Liver (tissue), 9 donors: ENCODE data around the gene HS6ST3. TPM values are rescaled to one million over a fixed set of nuclear protein-coding genes. Genes with fewer than 3 reads are reported as not detected.

Experiments used
- DNase-seq: peaks from one replicate; pipeline ENCODE4 v3.0.0-alpha.2; 2017; ENCODE audit warnings: low spot score
- H3K27ac ChIP-seq, 2 donors: one replicate each; pipeline ENCODE4 v1.7.0; 2013; ENCODE audit warnings: inconsistent platforms in 2 of 2, low read length in 2 of 2, control low read depth in 1 of 2, low read depth in 1 of 2, mild to moderate bottlenecking in 1 of 2
- H3K27me3 ChIP-seq, 4 donors: one replicate each; pipeline versions ENCODE4 v1.6.1 to v1.7.0; 2013; ENCODE audit warnings: low read length in 3 of 4, inconsistent platforms in 1 of 4, mild to moderate bottlenecking in 1 of 4, moderate library complexity in 1 of 4; ENCODE audit not compliant: control insufficient read depth in 4 of 4, insufficient read depth in 4 of 4
- H3K36me3 ChIP-seq, 4 donors: one replicate each; pipeline versions ENCODE4 v1.6.1 to v1.7.0; 2013; ENCODE audit warnings: low read length in 3 of 4, mild to moderate bottlenecking in 3 of 4, low read depth in 1 of 4, moderate library complexity in 1 of 4; ENCODE audit not compliant: control insufficient read depth in 4 of 4, insufficient read depth in 3 of 4
- H3K4me1 ChIP-seq, 4 donors: one replicate each; pipeline versions ENCODE4 v1.6.1 to v1.7.0; 2013; ENCODE audit warnings: low read length in 3 of 4, mild to moderate bottlenecking in 3 of 4, moderate library complexity in 1 of 4; ENCODE audit not compliant: control insufficient read depth in 4 of 4, insufficient read depth in 4 of 4
- H3K4me3 ChIP-seq, 3 donors: one replicate each; pipeline versions ENCODE4 v1.6.1 to v1.7.0; 2013; ENCODE audit warnings: low read length in 3 of 3, control low read depth in 1 of 3, low read depth in 1 of 3, mild to moderate bottlenecking in 1 of 3
- H3K9ac ChIP-seq, 2 donors: one replicate each; pipeline ENCODE4 v1.7.0; 2013; ENCODE audit warnings: low read length in 2 of 2, mild to moderate bottlenecking in 2 of 2, moderate library complexity in 2 of 2, control low read depth in 1 of 2, low read depth in 1 of 2
- H3K9me3 ChIP-seq, 4 donors: one replicate each; pipeline versions ENCODE4 v1.6.1 to v1.7.0; 2013; ENCODE audit warnings: low read length in 3 of 4; ENCODE audit not compliant: control insufficient read depth in 4 of 4
- EGR1 ChIP-seq, 2 donors: IDR thresholded peaks; 2 replicates each; pipeline ENCODE4 v1.6.1; 2016 to 2018; ENCODE audit warnings: antibody characterized with exemption in 2 of 2, low read depth in 2 of 2
- FOXA2 ChIP-seq: IDR thresholded peaks from 2 replicates; pipeline ENCODE4 v1.6.1; 2016; ENCODE audit warnings: antibody characterized with exemption
- GABPA ChIP-seq, 2 donors: IDR thresholded peaks in 1 of 2; conservative IDR thresholded peaks in 1 of 2; 2 replicates each; pipeline ENCODE4 v1.6.1; 2016; ENCODE audit warnings: antibody characterized with exemption in 2 of 2, mild to moderate bottlenecking in 1 of 2, moderate library complexity in 1 of 2
- HNF4G ChIP-seq: IDR thresholded peaks from 2 replicates; pipeline ENCODE4 v1.6.1; 2016; ENCODE audit warnings: antibody characterized with exemption
- JUND ChIP-seq, 2 donors: IDR thresholded peaks; 2 replicates each; pipeline ENCODE4 v1.6.1; 2016; ENCODE audit warnings: antibody characterized with exemption in 2 of 2
- NR2F2 ChIP-seq: IDR thresholded peaks from 2 replicates; pipeline ENCODE4 v1.6.1; 2016; ENCODE audit warnings: antibody characterized with exemption
- RAD21 ChIP-seq, 2 donors: IDR thresholded peaks; 2 replicates each; pipeline ENCODE4 v1.6.1; 2016; ENCODE audit warnings: antibody characterized with exemption in 2 of 2, mild to moderate bottlenecking in 2 of 2
- RXRA ChIP-seq, 2 donors: IDR thresholded peaks; 2 replicates each; pipeline ENCODE4 v1.6.1; 2017 to 2018; ENCODE audit warnings: antibody characterized with exemption in 2 of 2, mild to moderate bottlenecking in 1 of 2
- SP1 ChIP-seq: IDR thresholded peaks from 2 replicates; pipeline ENCODE4 v1.6.1; 2018; ENCODE audit warnings: antibody characterized with exemption, mild to moderate bottlenecking
- TAF1 ChIP-seq: conservative IDR thresholded peaks from 2 replicates; pipeline ENCODE4 v1.6.1; 2016; ENCODE audit warnings: antibody characterized with exemption, mild to moderate bottlenecking
- YY1 ChIP-seq: IDR thresholded peaks from 2 replicates; pipeline ENCODE4 v1.6.1; 2016; ENCODE audit warnings: antibody characterized with exemption, mild to moderate bottlenecking
- WGBS: extraction: QIAGEN DNeasy Blood & Tissue Kit; methylation state at CpG from one replicate; pipeline ENCODE4 v1.1.7; 2013; 5-methylcytosine and 5-hydroxymethylcytosine counted together
- polyA plus RNA-seq, 2 donors: library from polyadenylated mRNA; stranded (reverse) in 1 of 2; unstranded in 1 of 2; fragments of 200-250 nt in 1 of 2; fragments of >200 nt in 1 of 2; fragmentation: Nextera tagmentation in 1 of 2; extraction: Ambion mirVana in 1 of 2; gene quantifications; one replicate each; pipeline versions ENCODE4 v1.2.1 to v1.2.3, GENCODE V29; 2013 to 2015
- total RNA-seq, 2 donors: library from RNA; depleted of rRNA; stranded (reverse); fragments of >200 nt; gene quantifications; one replicate each; pipeline ENCODE4 v1.2.3, GENCODE V29; 2014
- TF ChIP-seq, protein P1 (sequence below): IDR thresholded peaks from 2 replicates; pipeline ENCODE4 v1.6.1; 2016; ENCODE audit warnings: antibody characterized with exemption
- TF ChIP-seq, protein P2 (sequence below): fragments of 150-350 bp; IDR thresholded peaks from 2 replicates; pipeline ENCODE4 v1.5.1; 2017; ENCODE audit warnings: improper control_type of control experiment, low read depth, low read length; ENCODE audit not compliant: missing input control
- TF ChIP-seq, protein P3 (sequence below): IDR thresholded peaks from 2 replicates; pipeline ENCODE4 v1.6.1; 2016; ENCODE audit warnings: antibody characterized with exemption, mild to moderate bottlenecking
- TF ChIP-seq, protein P4 (sequence below): IDR thresholded peaks from 2 replicates; pipeline ENCODE4 v1.6.1; 2016; ENCODE audit warnings: antibody characterized with exemption
- donor health status: healthy.
- donor health status: healthy.
- donor health status: healthy.
- donor health status: healthy.
- donor health status: healthy.

Gene HS6ST3
- total and polyA plus RNA-seq, 4 donors, result under 0.01 TPM; not detected in 3

DNA sequence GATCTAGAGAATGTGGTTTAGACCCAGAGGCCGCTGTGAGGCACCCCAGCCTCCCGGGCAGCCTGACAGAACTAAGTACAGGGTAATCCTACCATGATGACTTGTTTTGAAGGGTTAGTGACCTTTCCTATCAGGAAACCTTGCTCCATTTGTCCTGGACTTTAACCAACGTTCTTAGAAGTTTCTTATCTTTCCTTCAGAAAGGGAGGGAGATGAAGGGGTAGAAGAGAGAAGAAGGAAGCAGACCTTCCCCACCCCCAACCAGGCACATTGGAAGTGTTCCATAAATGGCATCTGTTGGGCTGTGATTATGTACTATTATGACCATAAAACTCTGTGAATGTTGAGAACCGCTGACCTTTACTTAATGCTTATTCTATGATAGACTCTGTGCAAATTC is 720.2 kb downstream of the HS6ST3 start:
- Histone ChIP-seq H3K4me3 (no peak overlapping the region), H3K27ac (no peak overlapping the region), H3K9me3 (peaks cover 0 to 4% (median 1%) of the 10 kb centered on the region in 4 donors), H3K36me3 (no peaks in the 10 kb centered on the region), H3K4me1 (no peaks in the 10 kb centered on the region), H3K27me3 (peaks cover 0 to 3% (median 0%) of the 10 kb centered on the region in 4 donors), H3K9ac (no peak overlapping the region)
- WGBS, result 45% methylated on average over 4 of the region's 4 CpGs
- TF ChIP-seq HNF4G (no peak), RAD21 (IDR thresholded peaks at IDR 0.05) (no peak), FOXA2 (no peak), YY1 (no peak), SP1 (no peak)
- TF ChIP-seq, protein P1, sequence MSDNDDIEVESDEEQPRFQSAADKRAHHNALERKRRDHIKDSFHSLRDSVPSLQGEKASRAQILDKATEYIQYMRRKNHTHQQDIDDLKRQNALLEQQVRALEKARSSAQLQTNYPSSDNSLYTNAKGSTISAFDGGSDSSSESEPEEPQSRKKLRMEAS, result no peak
- TF ChIP-seq, protein P2, sequence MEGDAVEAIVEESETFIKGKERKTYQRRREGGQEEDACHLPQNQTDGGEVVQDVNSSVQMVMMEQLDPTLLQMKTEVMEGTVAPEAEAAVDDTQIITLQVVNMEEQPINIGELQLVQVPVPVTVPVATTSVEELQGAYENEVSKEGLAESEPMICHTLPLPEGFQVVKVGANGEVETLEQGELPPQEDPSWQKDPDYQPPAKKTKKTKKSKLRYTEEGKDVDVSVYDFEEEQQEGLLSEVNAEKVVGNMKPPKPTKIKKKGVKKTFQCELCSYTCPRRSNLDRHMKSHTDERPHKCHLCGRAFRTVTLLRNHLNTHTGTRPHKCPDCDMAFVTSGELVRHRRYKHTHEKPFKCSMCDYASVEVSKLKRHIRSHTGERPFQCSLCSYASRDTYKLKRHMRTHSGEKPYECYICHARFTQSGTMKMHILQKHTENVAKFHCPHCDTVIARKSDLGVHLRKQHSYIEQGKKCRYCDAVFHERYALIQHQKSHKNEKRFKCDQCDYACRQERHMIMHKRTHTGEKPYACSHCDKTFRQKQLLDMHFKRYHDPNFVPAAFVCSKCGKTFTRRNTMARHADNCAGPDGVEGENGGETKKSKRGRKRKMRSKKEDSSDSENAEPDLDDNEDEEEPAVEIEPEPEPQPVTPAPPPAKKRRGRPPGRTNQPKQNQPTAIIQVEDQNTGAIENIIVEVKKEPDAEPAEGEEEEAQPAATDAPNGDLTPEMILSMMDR, result no peak
- TF ChIP-seq, protein P3, sequence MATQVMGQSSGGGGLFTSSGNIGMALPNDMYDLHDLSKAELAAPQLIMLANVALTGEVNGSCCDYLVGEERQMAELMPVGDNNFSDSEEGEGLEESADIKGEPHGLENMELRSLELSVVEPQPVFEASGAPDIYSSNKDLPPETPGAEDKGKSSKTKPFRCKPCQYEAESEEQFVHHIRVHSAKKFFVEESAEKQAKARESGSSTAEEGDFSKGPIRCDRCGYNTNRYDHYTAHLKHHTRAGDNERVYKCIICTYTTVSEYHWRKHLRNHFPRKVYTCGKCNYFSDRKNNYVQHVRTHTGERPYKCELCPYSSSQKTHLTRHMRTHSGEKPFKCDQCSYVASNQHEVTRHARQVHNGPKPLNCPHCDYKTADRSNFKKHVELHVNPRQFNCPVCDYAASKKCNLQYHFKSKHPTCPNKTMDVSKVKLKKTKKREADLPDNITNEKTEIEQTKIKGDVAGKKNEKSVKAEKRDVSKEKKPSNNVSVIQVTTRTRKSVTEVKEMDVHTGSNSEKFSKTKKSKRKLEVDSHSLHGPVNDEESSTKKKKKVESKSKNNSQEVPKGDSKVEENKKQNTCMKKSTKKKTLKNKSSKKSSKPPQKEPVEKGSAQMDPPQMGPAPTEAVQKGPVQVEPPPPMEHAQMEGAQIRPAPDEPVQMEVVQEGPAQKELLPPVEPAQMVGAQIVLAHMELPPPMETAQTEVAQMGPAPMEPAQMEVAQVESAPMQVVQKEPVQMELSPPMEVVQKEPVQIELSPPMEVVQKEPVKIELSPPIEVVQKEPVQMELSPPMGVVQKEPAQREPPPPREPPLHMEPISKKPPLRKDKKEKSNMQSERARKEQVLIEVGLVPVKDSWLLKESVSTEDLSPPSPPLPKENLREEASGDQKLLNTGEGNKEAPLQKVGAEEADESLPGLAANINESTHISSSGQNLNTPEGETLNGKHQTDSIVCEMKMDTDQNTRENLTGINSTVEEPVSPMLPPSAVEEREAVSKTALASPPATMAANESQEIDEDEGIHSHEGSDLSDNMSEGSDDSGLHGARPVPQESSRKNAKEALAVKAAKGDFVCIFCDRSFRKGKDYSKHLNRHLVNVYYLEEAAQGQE, result no peak
- no peak for DNase-seq

DNA sequence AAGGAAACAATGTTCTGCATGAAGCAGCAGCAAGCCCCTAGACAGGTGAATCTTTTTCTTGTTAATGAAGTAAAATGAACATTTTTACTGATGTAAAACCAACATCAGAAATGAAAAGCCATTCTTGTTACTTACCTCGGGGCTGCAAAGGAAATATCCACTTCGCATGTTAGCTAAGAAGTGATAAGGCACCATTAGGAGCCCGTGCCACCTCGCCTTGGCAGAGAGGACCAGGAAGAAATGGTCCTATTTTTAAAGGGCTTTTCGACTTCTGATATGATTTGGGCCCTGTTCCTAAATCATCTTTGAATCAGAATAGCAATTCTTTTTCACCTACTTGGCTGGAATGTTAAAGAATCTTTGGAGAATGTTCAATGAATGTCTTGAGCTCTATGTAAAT is 721.1 kb downstream of the HS6ST3 start:
- DNase-seq, result no peak
- H3K9ac ChIP-seq, result no peak overlapping the region
- peaks cover 0 to 3% (median 0%) of the 10 kb centered on the region in 4 donors for H3K27me3 ChIP-seq
- no peaks in the 10 kb centered on the region for H3K4me1 ChIP-seq
- peaks cover 0 to 4% (median 1%) of the 10 kb centered on the region in 4 donors for H3K9me3 ChIP-seq
- WGBS, result 69% methylated on average over 5 of the region's 5 CpGs
- H3K4me3 ChIP-seq, result no peak overlapping the region
- TF ChIP-seq RXRA (IDR thresholded peaks at IDR 0.05) (no peak), FOXA2 (no peak), RAD21 (IDR thresholded peaks at IDR 0.05) (no peak), NR2F2 (no peak), GABPA (IDR thresholded peaks at IDR 0.05 in 1 of 2, conservative IDR thresholded peaks at IDR 0.05 in 1 of 2) (no peak), TAF1 (no peak), HNF4G (no peak), EGR1 (IDR thresholded peaks at IDR 0.05; ENCODE audit: low read depth in 2 of 2) (no peak), JUND (IDR thresholded peaks at IDR 0.05) (no peak)
- TF ChIP-seq, protein P4, sequence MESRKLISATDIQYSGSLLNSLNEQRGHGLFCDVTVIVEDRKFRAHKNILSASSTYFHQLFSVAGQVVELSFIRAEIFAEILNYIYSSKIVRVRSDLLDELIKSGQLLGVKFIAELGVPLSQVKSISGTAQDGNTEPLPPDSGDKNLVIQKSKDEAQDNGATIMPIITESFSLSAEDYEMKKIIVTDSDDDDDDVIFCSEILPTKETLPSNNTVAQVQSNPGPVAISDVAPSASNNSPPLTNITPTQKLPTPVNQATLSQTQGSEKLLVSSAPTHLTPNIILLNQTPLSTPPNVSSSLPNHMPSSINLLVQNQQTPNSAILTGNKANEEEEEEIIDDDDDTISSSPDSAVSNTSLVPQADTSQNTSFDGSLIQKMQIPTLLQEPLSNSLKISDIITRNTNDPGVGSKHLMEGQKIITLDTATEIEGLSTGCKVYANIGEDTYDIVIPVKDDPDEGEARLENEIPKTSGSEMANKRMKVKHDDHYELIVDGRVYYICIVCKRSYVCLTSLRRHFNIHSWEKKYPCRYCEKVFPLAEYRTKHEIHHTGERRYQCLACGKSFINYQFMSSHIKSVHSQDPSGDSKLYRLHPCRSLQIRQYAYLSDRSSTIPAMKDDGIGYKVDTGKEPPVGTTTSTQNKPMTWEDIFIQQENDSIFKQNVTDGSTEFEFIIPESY, result no peak
- TF ChIP-seq, protein P3, result no peak
- H3K27ac ChIP-seq, result no peak overlapping the region
- no peaks in the 10 kb centered on the region for H3K36me3 ChIP-seq
